ENCODE results near the gene PGAM5.
"Not testable (repeated sequence)": the region's sequence is repeated elsewhere in the genome, so short reads cannot be mapped to it uniquely, and the experiment has no call there.

The PGAM5 gene

DNA sequence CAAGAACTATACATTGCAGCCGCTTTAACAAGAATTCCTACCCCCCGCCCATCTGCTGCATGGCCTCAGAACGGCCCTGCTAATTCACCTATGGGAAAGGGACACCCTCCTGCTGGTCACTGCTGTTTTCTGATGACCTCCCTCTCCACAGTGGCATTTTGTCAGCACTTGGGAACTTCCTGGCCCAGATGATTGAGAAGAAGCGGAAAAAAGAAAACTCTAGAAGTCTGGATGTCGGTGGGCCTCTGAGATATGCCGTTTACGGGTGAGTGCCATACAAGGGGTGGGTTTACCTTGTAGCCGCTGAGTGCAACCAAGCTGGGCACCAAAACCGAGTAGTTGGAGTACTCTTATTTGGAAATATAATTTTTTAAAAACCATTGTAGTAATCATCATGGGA lies 20.5 kb upstream of the PGAM5 start:
- H3K4me3 ChIP-seq (ENCODE audit: low read depth, low read length), result no peak overlapping the region
- no peak for TF ChIP-seq CTCF (IDR thresholded peaks at IDR 0.05; ENCODE audit: low read depth, low read length)

DNA sequence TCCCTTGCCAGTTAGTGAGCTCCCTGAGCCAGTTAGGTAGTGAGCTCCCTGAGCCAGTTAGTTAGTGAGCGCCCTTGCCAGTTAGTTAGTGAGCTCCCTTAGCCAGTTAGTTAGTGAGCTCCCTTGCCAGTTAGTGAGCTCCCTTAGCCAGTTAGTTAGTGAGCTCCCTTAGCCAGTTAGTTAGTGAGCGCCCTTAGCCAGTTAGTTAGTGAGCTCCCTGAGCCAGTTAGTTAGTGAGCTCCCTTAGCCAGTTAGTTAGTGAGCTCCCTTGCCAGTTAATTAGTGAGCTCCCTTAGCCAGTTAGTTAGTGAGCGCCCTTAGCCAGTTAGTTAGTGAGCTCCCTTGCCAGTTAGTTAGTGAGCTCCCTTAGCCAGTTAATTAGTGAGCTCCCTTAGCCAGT lies 18.6 kb upstream of the PGAM5 start:
- H3K4me3 ChIP-seq (ENCODE audit: low read depth, low read length), result not testable (repeated sequence)

GRCh38 chr12:132694888-132695287 lies 15.8 kb upstream of the PGAM5 start:
- not testable (repeated sequence) for H3K4me3 ChIP-seq (ENCODE audit: low read depth, low read length)

DNA sequence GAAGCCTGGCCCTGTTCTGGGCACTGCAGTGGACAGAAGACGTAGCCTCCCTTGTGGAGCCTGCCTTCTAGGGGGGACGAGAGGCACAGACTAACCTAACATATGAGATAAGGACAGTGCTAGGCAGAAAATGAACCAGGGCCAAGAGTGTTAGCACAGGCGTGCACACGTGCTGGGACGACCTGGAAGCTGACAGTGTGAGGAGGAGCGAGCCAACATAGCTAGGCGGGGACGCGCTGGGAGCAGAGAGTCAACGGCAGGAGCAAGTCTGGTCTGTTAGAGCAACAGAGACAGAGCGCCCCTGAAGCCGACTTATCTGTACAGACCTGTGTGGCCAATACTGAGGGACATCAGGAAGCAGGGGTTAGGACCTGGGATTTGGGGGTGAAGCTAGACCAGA lies 15.2 kb upstream of the PGAM5 start:
- no peak overlapping the region for H3K4me3 ChIP-seq (ENCODE audit: low read depth, low read length)
- TF ChIP-seq CTCF (IDR thresholded peaks at IDR 0.05; ENCODE audit: low read depth, low read length), result no peak

- no peak for TF ChIP-seq CTCF (IDR thresholded peaks at IDR 0.05; ENCODE audit: low read depth, low read length)
- H3K4me3 ChIP-seq (ENCODE audit: low read depth, low read length), result no peak overlapping the region
Measured at GRCh38 chr12:132698341-132698740, 12.3 kb upstream of the PGAM5 start.

DNA sequence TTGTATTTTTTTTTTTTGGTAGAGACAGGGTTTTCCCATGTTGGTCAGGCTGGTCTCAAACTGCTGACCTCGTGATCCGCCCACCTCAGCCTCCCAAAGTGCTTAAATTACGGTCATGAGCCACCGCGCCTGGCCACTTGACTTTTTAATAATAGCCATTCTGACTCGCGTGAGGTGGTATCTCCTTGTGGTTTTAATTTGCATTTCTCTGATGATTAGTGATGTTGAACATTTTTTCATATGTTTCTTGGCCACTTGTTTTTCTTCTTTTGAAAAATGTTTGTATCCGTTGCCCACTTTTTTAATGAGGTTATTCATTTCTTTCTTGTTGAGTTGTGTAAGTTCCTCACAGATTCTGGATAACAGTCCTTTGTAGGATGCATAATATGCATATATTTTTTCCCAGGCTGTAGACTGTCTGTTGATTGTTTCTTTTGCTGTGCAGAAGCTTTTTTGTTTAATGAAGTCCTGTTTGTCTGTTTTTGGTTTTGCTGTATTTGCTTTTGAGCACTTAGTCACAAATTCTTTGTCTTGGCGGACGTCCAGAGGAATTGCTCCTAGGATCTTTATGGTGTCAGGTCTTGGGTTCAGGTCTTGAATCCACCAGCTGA lies 10.3 kb upstream of the PGAM5 start:
- H3K4me3 ChIP-seq (ENCODE audit: low read depth, low read length), result no peak overlapping the region
- no peak for TF ChIP-seq CTCF (IDR thresholded peaks at IDR 0.05; ENCODE audit: low read depth, low read length)

DNA sequence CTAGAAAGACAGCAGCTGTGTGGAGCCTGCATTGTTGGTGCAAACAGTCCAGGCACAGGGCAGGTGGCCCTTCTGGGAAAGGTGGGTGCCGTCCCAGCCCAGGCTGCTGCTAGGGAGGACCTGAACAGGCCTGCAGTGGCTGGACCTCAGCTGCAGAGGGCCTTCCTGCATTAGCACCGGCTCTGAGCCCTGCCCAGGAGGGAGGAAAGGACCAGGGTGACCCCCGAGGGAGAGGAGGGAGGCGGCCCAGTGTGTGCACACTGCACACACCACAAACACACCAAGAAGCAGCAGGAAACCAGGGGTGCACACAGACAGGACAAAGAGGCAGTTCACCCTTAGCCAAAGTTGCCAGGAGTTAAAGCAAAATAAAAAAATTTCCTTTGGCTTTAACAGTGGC lies 8.0 kb upstream of the PGAM5 start:
- TF ChIP-seq CTCF (IDR thresholded peaks at IDR 0.05; ENCODE audit: low read depth, low read length), result no peak
- no peak overlapping the region for H3K4me3 ChIP-seq (ENCODE audit: low read depth, low read length)

DNA sequence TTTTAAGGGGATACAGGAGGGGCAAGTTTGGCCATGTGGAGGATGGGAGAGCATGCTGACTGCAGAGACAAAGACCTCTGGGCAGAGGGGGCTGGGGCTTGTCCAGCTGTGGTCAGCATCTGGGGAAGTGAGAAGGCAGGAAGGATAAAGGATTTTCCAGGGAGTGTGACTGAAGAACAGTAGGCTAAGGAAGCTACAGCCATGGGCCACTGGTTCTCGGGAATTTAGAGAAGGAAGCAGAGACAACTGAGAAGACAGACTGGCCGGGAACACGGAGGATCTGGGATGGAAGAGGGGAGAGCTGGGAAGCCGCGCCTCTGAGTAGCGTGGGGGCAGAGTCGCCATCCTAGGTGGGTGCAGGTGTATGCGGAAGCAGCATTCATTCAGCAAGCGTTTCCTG lies 7.0 kb upstream of the PGAM5 start:
- TF ChIP-seq CTCF (IDR thresholded peaks at IDR 0.05; ENCODE audit: low read depth, low read length), result no peak
- H3K4me3 ChIP-seq (ENCODE audit: low read depth, low read length), result no peak overlapping the region

All from WI38 (cell line).